Measurements from ENCODE around the gene PCSK1.
A peak's percentile ranks its signal among the peaks of the same experiment; 100 is the strongest.

PCSK1 gene

DNA sequence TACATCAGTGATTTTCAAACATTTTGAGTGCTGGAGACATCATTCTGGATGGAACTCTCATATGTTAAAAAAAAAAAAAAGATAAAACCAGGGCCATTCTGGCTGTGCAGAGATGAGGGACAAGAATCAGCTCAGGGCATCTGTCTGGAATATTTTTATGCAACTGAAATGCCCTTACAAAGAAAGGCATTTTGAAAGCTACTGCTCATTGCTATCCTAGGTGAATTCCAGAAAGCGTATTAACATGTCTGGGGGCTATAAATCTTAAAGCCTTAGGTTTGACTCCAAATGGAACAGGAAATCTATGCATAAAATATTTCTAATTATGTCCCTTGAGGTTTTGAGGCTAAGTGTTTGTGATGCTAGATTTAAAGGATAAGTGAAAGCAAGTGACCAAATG, 14.9 kb upstream of the PCSK1 start:
- no peak for DNase-seq (ENCODE audit: low spot score)
- TF ChIP-seq, protein P1, sequence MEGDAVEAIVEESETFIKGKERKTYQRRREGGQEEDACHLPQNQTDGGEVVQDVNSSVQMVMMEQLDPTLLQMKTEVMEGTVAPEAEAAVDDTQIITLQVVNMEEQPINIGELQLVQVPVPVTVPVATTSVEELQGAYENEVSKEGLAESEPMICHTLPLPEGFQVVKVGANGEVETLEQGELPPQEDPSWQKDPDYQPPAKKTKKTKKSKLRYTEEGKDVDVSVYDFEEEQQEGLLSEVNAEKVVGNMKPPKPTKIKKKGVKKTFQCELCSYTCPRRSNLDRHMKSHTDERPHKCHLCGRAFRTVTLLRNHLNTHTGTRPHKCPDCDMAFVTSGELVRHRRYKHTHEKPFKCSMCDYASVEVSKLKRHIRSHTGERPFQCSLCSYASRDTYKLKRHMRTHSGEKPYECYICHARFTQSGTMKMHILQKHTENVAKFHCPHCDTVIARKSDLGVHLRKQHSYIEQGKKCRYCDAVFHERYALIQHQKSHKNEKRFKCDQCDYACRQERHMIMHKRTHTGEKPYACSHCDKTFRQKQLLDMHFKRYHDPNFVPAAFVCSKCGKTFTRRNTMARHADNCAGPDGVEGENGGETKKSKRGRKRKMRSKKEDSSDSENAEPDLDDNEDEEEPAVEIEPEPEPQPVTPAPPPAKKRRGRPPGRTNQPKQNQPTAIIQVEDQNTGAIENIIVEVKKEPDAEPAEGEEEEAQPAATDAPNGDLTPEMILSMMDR (IDR thresholded peaks at IDR 0.05; ENCODE audit: extremely low read depth, missing control alignments), result no peak

DNA sequence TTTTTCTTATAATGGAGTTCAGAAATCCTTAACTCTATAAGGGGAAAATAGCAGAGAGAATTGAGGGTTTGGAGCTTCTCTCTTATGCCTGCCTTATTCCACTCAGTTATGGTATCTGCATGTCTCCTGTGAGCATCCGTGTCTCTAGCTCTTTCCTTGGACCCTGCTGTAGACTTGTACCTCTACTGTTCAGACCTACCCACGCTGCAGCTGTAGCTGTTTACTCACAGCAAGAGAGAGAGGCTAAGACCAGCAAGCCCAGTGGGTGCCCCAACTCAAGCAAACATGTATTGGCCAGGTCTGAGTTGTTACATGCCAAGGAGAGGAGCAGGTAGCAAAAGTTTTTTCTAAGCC, 7.1 kb upstream of the PCSK1 start:
- DNase-seq (ENCODE audit: low spot score), result no peak
- TF ChIP-seq, protein P1 (IDR thresholded peaks at IDR 0.05; ENCODE audit: extremely low read depth, missing control alignments), result no peak

DNA sequence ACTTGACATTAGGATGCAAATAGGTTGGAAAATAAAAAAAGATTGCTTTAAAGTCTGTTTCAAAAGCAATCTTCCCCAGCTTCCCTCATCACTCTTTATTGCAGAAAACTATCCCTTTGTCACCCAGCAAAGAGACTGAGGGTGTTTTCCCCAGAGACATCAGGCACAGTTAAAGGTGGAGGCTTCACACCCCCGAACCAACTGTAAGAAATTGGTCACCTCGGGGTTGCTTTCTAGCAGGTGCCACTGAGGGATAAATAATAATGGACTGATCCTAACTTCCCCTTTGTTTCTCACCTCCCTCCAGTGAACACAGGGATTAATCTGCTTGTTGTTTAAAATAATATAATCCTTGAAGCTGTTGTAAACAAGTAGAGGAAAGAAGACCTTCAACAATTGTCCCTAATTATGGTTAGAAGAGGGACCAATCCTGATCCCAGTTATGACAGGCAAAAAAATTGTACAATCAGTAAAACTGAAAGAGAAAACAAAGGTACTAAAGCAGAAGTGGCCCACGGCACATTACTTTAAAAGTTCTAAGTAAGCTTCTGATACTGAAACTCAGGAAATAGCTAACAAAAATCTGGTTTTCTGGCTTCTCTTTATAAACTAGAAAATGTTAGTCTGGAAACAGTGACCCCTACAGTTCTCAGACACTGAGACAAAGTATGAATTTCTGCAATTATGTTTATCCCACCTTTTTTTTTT, 6.6 kb upstream of the PCSK1 start:
- peak; percentile 56 for DNase-seq (ENCODE audit: low spot score)
- TF ChIP-seq, protein P1 (IDR thresholded peaks at IDR 0.05; ENCODE audit: extremely low read depth, missing control alignments), result no peak

DNA sequence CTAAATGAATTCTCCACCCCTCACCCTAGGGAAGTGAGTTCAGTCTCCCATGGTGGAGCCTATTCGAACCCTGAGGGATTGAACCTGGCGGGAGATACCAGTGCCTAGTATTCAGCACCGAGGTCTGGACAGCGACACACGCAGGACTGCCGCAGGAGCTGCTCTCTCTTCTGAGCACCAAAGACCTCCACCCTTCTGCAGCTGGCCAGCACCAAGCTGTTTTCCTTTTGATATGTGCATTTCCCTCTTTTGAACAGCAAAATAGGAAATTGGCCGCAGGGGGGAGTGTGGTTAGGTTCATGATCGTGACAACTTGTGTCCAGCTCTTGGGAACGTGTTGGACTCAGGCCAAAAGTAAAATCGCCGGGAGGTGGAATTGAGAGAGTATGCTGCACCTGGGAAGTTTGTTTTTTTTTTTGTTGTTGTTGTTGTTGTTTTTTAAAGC, 1.2 kb upstream of the PCSK1 start:
- DNase-seq (ENCODE audit: low spot score), result peak; percentile 54
- TF ChIP-seq, protein P1 (IDR thresholded peaks at IDR 0.05; ENCODE audit: extremely low read depth, missing control alignments), result no peak

DNA sequence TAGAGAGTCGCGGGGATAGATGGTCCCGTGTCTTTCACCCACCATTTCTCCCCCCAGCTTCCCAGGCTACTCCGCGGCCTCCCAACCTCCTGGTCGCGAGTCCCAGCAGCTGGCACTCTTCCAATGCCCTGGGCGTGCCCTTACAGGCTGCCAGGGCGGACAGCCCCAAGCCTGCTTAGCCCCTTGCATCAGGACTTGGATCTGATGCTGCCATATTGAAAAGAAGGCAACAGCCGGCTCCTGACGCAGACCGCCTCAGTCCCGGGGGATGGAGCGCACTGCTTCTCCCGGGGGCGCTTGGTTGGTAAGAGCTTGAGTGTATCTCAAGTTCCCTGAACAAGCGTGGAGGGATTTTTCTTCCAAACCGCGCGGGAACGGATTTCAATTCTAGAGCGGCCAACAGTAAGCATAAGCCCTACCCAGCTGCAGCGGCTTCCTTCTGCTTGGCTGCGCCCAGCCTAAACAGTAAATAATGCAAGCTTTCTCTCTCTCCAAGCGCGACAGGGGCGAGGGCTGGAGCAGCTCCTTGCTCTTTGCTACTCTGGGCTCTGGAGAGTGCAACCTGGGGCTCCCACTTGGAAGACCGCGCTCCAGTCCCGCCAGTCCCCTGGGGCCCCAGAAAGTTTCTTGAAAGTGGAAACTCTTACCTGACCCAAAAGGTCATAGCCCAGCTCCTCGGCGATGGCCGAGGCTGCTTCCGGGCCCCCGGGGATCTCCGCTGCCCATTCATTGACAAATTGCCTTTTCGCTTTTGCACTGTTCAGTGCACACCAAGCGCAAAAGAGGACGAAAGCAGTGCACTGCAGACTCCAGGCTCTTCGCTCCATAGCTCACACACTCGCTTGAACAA, 607 bp downstream of the PCSK1 start:
- TF ChIP-seq, protein P1 (IDR thresholded peaks at IDR 0.05; ENCODE audit: extremely low read depth, missing control alignments), result no peak

DNA sequence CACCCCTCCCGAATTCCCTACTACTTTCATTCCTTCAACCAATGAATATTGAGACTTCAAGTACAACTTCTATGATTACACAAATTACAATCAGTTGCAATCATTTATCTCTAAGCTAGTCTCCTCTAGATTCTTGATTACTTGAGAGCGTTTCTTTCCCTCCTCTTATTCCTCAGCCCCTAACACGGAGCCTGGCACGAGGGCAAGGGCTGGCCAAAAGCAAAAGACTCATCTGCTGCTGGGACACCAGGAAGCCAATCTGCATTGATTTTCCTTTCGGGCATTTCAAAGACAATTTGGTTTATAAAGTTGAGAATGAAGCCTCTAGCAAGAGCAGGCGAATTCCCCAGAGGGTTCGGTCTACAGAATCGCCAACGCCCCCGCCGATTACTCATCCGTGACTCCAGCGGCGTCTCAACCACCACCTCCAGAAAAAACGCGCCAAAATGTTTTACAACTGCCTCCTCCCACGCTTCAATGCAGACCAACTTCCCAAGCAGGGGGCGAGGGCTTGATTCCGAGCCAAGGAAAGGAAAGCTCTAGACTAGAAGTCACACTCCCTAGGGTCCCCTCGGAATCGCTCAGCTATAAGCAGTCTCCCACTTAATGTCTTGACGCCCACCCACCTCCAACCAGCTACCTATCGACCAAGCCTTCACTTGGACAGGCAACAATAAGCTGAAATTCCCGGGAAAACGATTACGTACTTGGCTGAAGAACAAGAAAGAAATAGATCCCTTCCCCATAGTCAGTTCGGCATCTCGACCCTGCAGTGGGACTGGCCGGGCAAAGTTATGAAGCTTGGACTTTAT, 1.5 kb downstream of the PCSK1 start:
- TF ChIP-seq, protein P1 (IDR thresholded peaks at IDR 0.05; ENCODE audit: extremely low read depth, missing control alignments), result no peak
- DNase-seq (ENCODE audit: low spot score), result peak; percentile 13

More for the DNA sequence above, 607 bp downstream of the PCSK1 start:
- DNase-seq (ENCODE audit: low spot score), result no peak

Data from GM20000 (cell line).